GM18520 (cell line): ENCODE data around the gene GRIP2.

Experiments used
- ATAC-seq: cut with Tn5 transposase; IDR thresholded peaks from one replicate; pipeline ENCODE4 v1.9.1; 2021; ENCODE audit not compliant: unreplicated experiment

Gene GRIP2

GRCh38 chr3:14541646-14542045, 1.5 kb upstream of the GRIP2 start:
- no peak for ATAC-seq

GRCh38 chr3:14540821-14541385, 761 bp upstream of the GRIP2 start:
- no peak for ATAC-seq

GRCh38 chr3:14539384-14539741, 779 bp downstream of the GRIP2 start:
- no peak for ATAC-seq

DNA sequence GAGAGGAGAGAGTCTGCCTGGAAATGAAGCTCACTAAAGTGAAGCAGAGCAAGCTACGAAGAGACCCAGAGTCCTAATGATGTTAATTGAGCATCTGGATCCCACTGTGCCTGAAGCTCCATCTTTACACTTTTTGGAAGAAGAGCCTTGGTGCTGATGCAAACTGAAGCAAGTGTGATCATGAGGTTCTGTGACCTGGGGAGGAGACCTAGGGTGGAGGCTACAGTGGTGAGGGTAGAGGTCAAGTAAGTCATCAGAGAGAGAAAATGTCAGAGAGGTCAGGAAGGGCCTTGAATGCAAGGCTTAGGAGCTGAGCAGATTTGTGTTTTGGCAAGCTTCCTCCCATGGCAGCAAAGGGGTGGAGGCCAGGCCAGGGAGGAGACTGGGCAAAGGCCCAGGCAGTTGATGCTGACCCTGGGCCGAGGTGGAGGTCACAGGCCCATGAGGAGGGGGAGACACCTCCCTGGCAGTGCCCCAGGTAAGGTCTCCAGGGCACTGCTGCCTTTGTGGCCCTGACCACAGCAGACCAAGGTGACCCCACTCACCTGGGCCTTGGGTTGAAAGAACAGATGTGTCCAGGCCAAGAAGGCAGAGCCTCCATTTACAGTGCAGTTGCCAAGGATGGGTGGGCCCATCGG, 1.6 kb downstream of the GRIP2 start:
- no peak for ATAC-seq

- no peak for ATAC-seq
These were observed 2.3 kb downstream of the GRIP2 start for GRCh38 chr3:14537590-14538450.

GRCh38 chr3:14536837-14537589, 3.1 kb downstream of the GRIP2 start:
- ATAC-seq, result no peak

DNA sequence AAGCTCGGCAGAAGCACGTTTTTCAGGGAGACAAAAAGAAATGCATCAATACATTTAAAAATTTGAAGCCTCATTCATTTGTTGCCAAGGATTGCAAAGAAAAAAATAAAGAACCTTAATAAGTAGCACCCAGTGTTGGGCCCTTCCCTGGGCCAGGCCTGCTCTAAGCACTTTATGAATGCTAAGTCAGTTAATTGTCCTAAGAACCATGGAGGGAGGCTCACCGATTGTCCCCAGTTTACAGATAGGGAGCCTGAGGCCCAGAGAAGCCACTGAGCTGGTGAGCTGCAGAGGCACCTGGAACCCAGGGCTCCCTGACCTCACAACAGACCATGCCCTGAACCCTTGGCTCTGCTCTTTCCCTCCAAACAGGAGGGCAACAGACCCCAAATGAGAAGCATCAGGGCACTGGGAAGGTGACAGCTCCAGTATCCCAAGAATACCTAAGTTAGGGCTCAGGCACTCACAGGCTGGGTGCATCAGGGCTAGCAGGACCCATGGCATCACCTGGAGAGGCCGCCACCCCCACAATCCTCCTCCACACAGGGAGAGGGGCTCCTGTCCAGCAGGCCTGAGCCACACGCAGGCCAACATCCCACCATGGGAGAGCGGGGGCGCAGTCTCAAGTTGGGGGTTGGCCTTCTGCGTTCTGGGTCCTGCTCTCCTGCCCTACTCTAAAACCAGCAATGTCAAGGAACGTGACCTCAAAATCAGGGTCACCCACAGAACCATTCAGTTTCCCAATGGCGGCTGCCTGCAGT, 3.9 kb downstream of the GRIP2 start:
- no peak for ATAC-seq

DNA sequence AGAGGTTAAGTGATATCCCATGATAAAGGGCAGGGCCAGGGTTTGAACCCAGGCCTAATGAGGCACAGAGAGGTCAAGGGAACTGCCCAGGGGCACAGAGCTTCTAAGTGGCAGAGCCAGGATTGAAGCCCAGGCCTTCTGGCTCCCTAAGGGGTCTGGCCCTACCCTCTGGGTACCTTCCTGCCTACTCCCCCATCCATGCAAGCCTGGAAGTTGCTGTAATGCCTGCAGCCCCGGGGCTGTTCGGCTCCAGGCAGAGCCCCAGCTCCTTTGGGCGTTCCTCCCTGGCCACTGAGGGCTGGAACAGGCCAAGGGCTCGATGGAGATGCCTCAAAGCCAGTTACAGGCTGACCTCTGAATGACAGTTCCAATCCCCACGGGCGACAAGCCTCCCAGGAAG, 4.5 kb downstream of the GRIP2 start:
- ATAC-seq, result no peak

DNA sequence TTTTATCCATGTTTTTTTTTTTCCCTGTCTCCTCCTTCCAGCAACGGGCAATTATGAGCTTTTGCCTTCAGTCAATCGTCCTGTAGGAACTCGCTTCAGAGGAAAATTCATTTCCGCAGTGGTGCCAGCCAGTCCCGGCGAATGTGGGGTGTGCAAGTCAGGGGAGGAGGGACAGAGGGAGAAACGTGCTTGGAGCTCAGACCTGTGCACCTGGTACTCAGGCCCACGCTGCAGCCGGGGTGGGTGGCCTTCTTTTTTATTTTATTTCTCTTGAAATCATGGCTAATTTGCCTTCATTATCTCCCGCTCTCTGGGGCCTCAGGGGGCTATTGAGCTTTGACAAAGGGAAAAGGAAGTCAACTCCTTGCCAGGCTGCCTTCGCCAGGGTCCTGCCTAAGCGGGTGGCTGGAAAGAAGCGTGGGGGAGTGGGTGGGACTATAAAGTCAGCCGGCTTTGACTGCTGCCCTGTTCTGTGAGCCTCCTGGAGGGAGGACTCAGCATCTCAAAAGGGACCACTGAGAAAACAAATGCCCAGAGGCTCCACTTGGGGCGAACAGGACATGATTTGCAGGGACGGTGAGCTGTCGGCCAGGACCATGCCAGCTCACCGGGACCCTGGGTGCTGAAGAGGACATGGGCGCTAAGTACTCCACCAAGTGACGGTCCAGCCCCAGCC, 5.5 kb downstream of the GRIP2 start:
- ATAC-seq, result no peak

DNA sequence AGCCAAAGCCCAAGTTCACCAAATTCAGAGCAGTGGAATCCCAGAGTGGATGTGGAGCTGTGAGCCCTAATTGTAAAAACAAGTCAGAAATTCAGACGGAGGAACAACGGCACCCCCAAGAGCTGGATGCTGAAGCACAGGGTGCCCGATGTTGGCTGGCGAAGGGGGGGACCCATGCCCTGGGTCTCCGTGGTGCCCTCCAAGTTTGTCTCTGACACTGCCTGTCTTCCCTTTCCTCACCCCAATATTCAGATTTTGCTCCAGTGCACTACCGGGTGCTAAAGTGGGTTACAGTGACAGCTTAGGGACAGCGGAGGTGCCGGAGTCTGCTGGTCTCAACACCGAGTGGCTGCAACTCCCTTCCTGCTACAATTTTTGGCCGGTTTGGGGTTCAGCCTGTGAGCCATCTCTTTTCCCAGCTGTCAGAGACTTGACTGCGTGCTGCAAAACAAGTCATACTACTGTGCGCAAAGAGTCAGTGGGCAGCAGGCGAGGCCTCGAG, 6.6 kb downstream of the GRIP2 start:
- no peak for ATAC-seq

- ATAC-seq, result no peak
These were observed 7.3 kb downstream of the GRIP2 start for GRCh38 chr3:14532691-14533456.

DNA sequence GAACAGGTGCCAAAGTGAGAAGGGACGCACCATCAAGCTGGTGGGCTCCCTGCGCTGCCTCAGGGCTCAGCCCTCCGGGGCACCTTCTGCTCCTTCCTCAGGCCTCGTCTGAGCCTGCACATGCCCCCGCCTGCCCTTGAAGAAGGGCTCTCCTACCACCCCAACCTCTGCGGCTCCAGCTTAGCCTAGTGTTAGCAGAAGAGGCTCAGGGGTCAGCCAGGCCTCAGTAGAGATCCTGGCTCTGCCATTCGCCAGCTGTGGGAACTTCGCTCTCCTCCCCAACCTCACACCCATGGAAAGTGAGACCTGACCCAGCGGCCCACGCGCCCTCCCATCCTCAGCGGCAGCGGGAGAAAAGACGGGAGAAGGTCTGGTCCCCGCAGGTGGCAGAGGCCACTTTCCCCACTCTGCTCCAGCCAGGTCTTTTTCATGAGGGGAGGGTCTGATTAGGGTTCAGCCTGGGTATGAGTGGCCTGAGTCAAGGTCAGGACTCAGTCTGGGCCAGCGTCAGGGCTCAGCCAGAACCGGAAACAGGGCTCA, 8.2 kb downstream of the GRIP2 start:
- ATAC-seq, result no peak

- no peak for ATAC-seq
These were observed 12.1 kb downstream of the GRIP2 start for GRCh38 chr3:14528081-14528480.

DNA sequence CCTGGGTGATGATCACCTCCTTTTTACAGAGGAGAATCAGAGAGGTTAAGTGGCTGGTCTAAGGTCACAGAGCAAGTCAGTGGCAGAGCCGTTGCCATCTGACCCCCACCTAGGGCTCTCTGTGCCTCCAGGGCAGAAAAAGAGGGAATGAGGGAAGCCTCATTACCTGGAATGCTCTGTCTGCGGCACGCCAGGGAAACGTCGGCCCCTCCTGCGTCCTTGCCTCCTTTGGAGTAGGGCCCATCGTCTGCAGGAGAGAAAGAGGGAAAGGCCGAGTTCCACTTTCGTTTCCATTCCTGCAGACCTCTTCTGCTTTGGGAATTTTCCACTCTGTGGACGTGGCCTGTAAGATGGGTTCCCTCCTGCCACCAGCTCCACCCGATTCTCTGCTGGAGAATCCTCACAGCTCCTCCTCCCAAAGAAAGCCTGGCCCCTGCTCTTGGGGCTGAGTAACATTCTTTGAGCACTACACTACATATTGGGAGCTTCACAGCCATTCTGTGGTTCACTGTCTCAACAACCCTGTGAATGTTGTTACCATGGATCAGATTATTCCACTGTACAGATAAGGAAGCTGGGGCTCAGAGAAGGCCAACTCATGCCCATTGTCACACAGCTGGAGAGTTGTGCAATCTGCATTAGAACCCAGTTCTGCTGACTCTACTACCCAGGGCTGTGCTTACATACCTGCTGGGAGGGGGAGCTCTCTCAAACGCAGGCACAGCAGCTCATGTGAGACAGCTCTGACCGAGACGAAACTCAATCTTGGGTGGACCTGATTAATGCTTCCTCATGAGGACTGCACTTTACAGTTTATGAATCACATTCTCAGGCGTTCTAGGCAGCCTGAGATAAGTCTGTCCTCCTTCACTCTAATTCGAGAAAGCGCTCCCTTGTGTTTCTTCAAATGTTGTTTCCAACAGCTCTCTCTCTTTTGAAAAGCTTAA, 14.2 kb downstream of the GRIP2 start:
- ATAC-seq, result no peak

DNA sequence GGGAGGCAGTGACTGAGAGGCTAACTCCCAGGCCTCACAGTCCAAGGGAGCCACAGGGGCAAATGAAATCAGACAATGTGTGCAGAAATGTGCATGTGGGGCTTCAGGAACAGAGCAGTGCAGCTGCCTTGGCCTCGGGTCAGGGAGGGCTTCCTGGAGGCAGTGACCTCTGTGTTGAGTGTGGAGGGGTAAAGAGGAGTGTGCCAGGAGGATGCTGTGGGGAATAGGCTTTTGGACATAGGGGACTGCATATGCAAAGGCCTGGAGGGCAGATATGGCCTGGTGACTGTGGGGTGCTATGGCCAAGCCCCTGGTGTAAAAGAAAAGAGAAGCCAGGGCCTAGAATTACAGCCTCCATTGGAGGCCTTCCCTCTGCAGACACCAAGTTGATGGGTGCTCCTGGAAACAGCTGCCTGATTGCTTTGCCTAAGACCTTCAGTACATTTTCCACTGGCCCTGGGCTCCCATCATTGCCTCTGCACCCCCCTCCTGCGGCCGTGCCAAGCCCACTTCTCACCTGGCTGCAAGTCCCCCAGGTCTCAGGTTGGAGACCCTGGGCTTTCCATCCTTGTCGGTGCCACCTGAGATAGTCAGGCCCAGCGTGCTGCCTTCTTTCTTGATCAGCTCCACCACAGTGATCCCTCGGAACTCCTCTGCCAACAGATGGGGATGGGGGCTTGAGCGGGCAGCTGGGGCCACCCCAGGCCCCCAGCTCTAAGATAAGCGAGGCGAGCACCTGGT, 15.1 kb downstream of the GRIP2 start:
- ATAC-seq, result no peak

DNA sequence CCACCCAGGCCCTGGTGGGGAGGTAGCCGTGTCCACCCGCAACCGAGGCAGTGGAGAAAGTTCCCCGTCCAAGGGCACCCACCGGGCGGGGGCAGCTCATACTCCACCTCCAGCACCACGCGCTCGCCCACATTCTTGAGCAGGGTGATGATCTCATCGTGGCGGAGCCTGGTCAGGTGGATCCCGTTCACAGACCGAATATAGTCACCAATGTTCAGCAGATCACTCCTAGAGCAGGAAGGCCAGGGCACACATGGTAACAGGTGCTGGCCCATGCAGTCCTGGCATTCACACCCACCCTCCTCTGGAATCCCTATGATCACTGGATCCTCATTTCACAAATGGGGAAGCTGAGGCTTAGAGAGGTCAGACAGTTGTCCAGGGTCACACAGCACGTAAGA, 15.8 kb downstream of the GRIP2 start:
- ATAC-seq, result no peak

GRCh38 chr3:14523792-14524191, 16.4 kb downstream of the GRIP2 start:
- no peak for ATAC-seq
